Colonic mucosa (tissue), 4 donors: Measurements from ENCODE around the gene OR2AK2. TPM values are rescaled to one million over a fixed set of nuclear protein-coding genes. Genes with fewer than 3 reads are reported as not detected.

Experiments
- DNase-seq: peaks from one replicate; pipeline ENCODE4 v3.0.0-alpha.2; 2020
- H3K27ac ChIP-seq: fragments of 200-600 bp; one replicate; pipeline ENCODE4 v1.8.0; 2021
- H3K27me3 ChIP-seq: fragments of 200-600 bp; one replicate; pipeline ENCODE4 v1.8.0; 2021
- H3K36me3 ChIP-seq: fragments of 200-600 bp; one replicate; pipeline ENCODE4 v1.8.0; 2021
- H3K4me1 ChIP-seq: fragments of 200-600 bp; one replicate; pipeline ENCODE4 v1.8.0; 2021; ENCODE audit warnings: mild to moderate bottlenecking
- H3K4me3 ChIP-seq: fragments of 200-600 bp; one replicate; pipeline ENCODE4 v1.8.0; 2021
- H3K9ac ChIP-seq, 2 donors: one replicate each; pipeline ENCODE4 v1.7.0; 2013; ENCODE audit warnings: control low read depth in 2 of 2, low read depth in 2 of 2, low read length in 2 of 2
- H3K9me3 ChIP-seq: fragments of 200-600 bp; one replicate; pipeline ENCODE4 v1.8.0; 2021
- intact Hi-C: fragments of 100-400 bp; cut with DNase I; formaldehyde crosslinking; loops from one replicate; pipeline ENCODE4 v1.14.1; 2022
- total RNA-seq, 2 donors: library from RNA; stranded (reverse); fragmentation: NEBNext Ultra II Directional in 1 of 2; extraction: Animal tissue kit (Norgen Biotek cat#: 25700) in 1 of 2; gene quantifications; one replicate each; pipeline ENCODE4 v1.2.1, GENCODE V29; 2021
- TF ChIP-seq, protein P1 (sequence below): fragments of 200-600 bp; IDR thresholded peaks from one replicate; pipeline ENCODE4 v1.8.0; 2022; ENCODE audit warnings: antibody characterized with exemption, mild to moderate bottlenecking
- donor health status: healthy.
- donor health status: DM: no; HTN: no; CAD: no.
- donor health status: DM: no; HTN: no; CAD: no.

OR2AK2 gene
- total RNA-seq, result not detected

GRCh38 chr1:247964933-247965332 is at the start of gene OR2AK2:
Gene OR2AK2 (plus strand): TSS chr1:247965233. CDS start chr1:247965377, 144 bp downstream.
- intact Hi-C loops, result no loop called here
- Histone ChIP-seq H3K9ac (no peak within 1 kb of the TSS), H3K27ac (no peak within 1 kb of the TSS), H3K4me1 (no peaks in the 10 kb centered on the region), H3K4me3 (no peak within 1 kb of the TSS), H3K9me3 (no peaks in the 10 kb centered on the region), H3K36me3 (no peaks in the 10 kb centered on the region), H3K27me3 (no peaks in the 10 kb centered on the region)
- TF ChIP-seq, protein P1, sequence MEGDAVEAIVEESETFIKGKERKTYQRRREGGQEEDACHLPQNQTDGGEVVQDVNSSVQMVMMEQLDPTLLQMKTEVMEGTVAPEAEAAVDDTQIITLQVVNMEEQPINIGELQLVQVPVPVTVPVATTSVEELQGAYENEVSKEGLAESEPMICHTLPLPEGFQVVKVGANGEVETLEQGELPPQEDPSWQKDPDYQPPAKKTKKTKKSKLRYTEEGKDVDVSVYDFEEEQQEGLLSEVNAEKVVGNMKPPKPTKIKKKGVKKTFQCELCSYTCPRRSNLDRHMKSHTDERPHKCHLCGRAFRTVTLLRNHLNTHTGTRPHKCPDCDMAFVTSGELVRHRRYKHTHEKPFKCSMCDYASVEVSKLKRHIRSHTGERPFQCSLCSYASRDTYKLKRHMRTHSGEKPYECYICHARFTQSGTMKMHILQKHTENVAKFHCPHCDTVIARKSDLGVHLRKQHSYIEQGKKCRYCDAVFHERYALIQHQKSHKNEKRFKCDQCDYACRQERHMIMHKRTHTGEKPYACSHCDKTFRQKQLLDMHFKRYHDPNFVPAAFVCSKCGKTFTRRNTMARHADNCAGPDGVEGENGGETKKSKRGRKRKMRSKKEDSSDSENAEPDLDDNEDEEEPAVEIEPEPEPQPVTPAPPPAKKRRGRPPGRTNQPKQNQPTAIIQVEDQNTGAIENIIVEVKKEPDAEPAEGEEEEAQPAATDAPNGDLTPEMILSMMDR, result no peak
- no peak for DNase-seq

- Histone ChIP-seq H3K27me3 (no peaks in the 10 kb centered on the region), H3K27ac (no peak within 1 kb of the TSS), H3K4me3 (no peak within 1 kb of the TSS), H3K9ac (no peak within 1 kb of the TSS), H3K36me3 (no peaks in the 10 kb centered on the region), H3K9me3 (no peaks in the 10 kb centered on the region), H3K4me1 (no peaks in the 10 kb centered on the region)
- DNase-seq, result no peak
- TF ChIP-seq, protein P1, result no peak
- intact Hi-C loops, result no loop called here
Measured at GRCh38 chr1:247919952-247920351, 45.1 kb upstream of the OR2AK2 start, which contains the start of gene OR2T8. Gene OR2T8 (plus strand): TSS chr1:247920252. CDS start chr1:247921018, 766 bp downstream.

DNA sequence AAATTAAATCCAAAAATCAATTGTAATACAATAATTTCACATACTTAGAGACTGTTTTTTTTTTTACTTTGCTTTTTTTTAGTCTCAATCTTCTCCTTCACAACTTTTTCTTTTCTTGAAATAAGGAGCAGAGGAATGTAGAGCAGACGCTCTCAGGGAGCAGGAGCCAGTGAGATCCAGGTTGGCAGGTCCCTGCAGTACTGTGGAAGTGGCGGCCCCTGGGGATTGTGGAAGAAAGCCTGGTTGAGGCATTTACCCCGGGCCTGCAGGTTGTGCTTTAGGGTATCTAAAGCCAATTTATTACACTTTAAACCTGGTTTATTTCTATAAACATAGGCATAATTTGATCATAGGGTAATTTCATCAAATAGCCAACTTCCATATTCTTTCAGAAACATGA is 41.1 kb upstream of the OR2AK2 start:
- no peaks in the 10 kb centered on the region for H3K9me3 ChIP-seq
- intact Hi-C loops, result no loop called here
- TF ChIP-seq, protein P1, result no peak
- no peaks in the 10 kb centered on the region for H3K27me3 ChIP-seq
- no peaks in the 10 kb centered on the region for H3K4me1 ChIP-seq
- no peak overlapping the region for H3K4me3 ChIP-seq
- H3K27ac ChIP-seq, result no peak overlapping the region
- no peaks in the 10 kb centered on the region for H3K36me3 ChIP-seq
- no peak for DNase-seq
- H3K9ac ChIP-seq, result no peak overlapping the region

DNA sequence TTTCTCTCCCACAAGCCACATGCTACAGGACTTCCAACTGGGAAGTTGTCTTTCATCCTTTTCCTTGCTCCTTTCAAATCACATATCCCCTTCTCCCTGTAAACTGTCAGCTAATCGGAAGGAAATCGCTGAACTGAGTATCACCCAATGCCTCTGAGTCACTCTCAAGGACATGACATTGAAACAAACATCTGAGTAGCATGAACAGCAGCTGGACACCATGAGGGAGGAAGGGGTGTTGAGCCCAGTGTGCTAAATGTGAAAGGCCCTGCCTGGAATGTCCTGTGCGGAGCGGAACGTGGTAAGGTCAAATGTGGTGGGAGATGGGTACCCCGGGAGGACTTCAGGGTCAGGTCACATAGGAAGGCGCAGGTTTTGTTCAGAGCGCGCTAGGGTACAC is 40.2 kb upstream of the OR2AK2 start, which contains the start of gene OR2AJ1:
Gene OR2AJ1, plus strand, starts transcription at position 22 of the 400 bp plus-strand sequence. CDS start 8,880 bp downstream, outside the sequence.
- Histone ChIP-seq H3K4me3 (no peak within 1 kb of the TSS), H3K36me3 (no peaks in the 10 kb centered on the region), H3K4me1 (no peaks in the 10 kb centered on the region), H3K27me3 (no peaks in the 10 kb centered on the region), H3K9me3 (no peaks in the 10 kb centered on the region), H3K27ac (no peak within 1 kb of the TSS), H3K9ac (no peak within 1 kb of the TSS)
- TF ChIP-seq, protein P1, result no peak
- no peak for DNase-seq
- intact Hi-C loops, result no loop called here

DNA sequence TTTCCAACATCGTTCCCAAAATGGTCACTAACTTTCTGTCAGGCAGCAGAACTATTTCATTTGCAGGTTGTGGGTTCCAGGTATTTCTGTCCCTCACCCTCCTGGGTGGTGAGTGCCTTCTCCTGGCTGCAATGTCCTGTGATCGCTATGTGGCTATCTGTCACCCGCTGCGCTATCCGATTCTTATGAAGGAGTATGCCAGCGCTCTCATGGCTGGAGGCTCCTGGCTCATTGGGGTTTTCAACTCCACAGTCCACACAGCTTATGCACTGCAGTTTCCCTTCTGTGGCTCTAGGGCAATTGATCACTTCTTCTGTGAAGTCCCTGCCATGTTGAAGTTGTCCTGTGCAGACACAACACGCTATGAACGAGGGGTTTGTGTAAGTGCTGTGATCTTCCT is 31.0 kb upstream of the OR2AK2 start:
- no peak for DNase-seq
- intact Hi-C loops, result no loop called here
- TF ChIP-seq, protein P1, result no peak

More for the DNA sequence above, 31.0 kb upstream of the OR2AK2 start:
- H3K4me1 ChIP-seq, result no peaks in the 10 kb centered on the region
- H3K9me3 ChIP-seq, result no peaks in the 10 kb centered on the region
- H3K36me3 ChIP-seq, result no peaks in the 10 kb centered on the region
- no peak overlapping the region for H3K27ac ChIP-seq
- H3K4me3 ChIP-seq, result no peak overlapping the region
- no peak overlapping the region for H3K9ac ChIP-seq
- no peaks in the 10 kb centered on the region for H3K27me3 ChIP-seq
